Esophagus squamous epithelium (tissue), 4 donors: ENCODE data around the gene CDC42BPA.

Experiments used
- POLR2A ChIP-seq, 4 donors: fragments of 450-650 bp; IDR thresholded peaks; one replicate each; pipeline ENCODE4 v1.6.1; 2017; ENCODE audit warnings: antibody characterized with exemption in 4 of 4, mild to moderate bottlenecking in 4 of 4, moderate library complexity in 3 of 4
- TF ChIP-seq, protein P1 (sequence below), 6 experiments: fragments of 450-650 bp in 4 of 6; fragments of 200-600 bp in 2 of 6; sonication (generic) in 2 of 6; IDR thresholded peaks; one replicate each; pipeline ENCODE4 v1.5.1; 2016 to 2019; ENCODE audit warnings: antibody characterized with exemption in 6 of 6, mild to moderate bottlenecking in 4 of 6, moderate library complexity in 4 of 6

DNA sequence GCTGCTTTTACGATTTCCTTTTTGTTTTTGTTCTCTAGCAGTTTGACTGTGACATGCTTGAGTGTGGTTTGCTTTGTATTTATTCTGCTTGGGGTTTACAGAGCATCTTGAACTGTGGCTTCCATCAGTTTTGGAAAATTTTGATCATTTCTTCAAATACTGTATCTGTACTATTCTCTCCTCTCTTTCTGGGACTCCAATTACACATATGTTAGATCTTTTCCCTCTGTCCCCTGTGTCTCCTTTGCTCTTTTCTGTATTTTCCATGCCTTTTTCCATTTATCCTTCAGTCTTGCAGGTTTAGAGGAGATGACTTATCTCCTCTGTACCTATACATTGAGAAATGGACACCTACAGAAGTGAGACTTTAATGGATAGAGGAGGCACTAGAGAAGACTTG, 346.5 kb downstream of the CDC42BPA start:
- TF ChIP-seq, protein P1, sequence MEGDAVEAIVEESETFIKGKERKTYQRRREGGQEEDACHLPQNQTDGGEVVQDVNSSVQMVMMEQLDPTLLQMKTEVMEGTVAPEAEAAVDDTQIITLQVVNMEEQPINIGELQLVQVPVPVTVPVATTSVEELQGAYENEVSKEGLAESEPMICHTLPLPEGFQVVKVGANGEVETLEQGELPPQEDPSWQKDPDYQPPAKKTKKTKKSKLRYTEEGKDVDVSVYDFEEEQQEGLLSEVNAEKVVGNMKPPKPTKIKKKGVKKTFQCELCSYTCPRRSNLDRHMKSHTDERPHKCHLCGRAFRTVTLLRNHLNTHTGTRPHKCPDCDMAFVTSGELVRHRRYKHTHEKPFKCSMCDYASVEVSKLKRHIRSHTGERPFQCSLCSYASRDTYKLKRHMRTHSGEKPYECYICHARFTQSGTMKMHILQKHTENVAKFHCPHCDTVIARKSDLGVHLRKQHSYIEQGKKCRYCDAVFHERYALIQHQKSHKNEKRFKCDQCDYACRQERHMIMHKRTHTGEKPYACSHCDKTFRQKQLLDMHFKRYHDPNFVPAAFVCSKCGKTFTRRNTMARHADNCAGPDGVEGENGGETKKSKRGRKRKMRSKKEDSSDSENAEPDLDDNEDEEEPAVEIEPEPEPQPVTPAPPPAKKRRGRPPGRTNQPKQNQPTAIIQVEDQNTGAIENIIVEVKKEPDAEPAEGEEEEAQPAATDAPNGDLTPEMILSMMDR (IDR thresholded peaks at IDR 0.05), result no peak
- no peak for TF ChIP-seq POLR2A (IDR thresholded peaks at IDR 0.05)
